K562 (cell line): ENCODE measurements around the gene CD74.

Experiments
- CBX2 ChIP-seq: fragments of 200-600 bp; sonication (generic); IDR thresholded peaks from one replicate; pipeline ENCODE4 v1.6.1; 2012; ENCODE audit warnings: mild to moderate bottlenecking, low read length, inconsistent platforms; ENCODE audit not compliant: insufficient read depth, poor library complexity, severe bottlenecking
- EP300 ChIP-seq: IDR thresholded peaks from 2 replicates; pipeline ENCODE4 v1.6.1; 2012; ENCODE audit warnings: low read length, improper control_type of control experiment
- EZH2 ChIP-seq: IDR thresholded peaks from 2 replicates; pipeline ENCODE4 v1.6.1; 2012; ENCODE audit warnings: low read depth, mild to moderate bottlenecking, inconsistent platforms, low read length, borderline replicate concordance
- MXI1 ChIP-seq: IDR thresholded peaks from 2 replicates; pipeline ENCODE4 v1.6.1; 2011; ENCODE audit warnings: low read depth, mild to moderate bottlenecking, improper control_type of control experiment, low read length
- POLR2AphosphoS5 ChIP-seq: IDR thresholded peaks from 2 replicates; pipeline ENCODE4 v1.6.1; 2011; ENCODE audit warnings: mild to moderate bottlenecking, low read depth, low read length, moderate library complexity; ENCODE audit not compliant: control insufficient read depth, insufficient read depth
- SRSF7 ChIP-seq: fragments of 200-400 bp; formaldehyde crosslinking; optimal IDR thresholded peaks from 2 replicates; pipeline ENCODE3; 2017; ENCODE audit warnings: mild to moderate bottlenecking, low read depth, low read length
- TAF1 ChIP-seq: IDR thresholded peaks from 2 replicates; pipeline ENCODE4 v1.6.1; 2011; ENCODE audit warnings: mild to moderate bottlenecking, low read length, moderate library complexity; ENCODE audit not compliant: insufficient read depth, control insufficient read depth, severe bottlenecking; ENCODE audit errors: extremely low read depth
- TF ChIP-seq, protein P1 (sequence below): sonication (generic); formaldehyde crosslinking; IDR thresholded peaks from 2 replicates; pipeline ENCODE4 v1.8.0; 2022; ENCODE audit warnings: mild to moderate bottlenecking, missing genetic modification reagents
- TF ChIP-seq, protein P2 (sequence below): sonication (generic); formaldehyde crosslinking; IDR thresholded peaks from 2 replicates; pipeline ENCODE4 v1.4.0; 2020; ENCODE audit warnings: mild to moderate bottlenecking, missing genetic modification reagents
- TF ChIP-seq, protein P3 (sequence below): fragments of 250-450 bp; sonication (Bioruptor Pico); IDR thresholded peaks from 2 replicates; pipeline ENCODE4 v1.4.0; 2020; ENCODE audit warnings: borderline replicate concordance

DNA sequence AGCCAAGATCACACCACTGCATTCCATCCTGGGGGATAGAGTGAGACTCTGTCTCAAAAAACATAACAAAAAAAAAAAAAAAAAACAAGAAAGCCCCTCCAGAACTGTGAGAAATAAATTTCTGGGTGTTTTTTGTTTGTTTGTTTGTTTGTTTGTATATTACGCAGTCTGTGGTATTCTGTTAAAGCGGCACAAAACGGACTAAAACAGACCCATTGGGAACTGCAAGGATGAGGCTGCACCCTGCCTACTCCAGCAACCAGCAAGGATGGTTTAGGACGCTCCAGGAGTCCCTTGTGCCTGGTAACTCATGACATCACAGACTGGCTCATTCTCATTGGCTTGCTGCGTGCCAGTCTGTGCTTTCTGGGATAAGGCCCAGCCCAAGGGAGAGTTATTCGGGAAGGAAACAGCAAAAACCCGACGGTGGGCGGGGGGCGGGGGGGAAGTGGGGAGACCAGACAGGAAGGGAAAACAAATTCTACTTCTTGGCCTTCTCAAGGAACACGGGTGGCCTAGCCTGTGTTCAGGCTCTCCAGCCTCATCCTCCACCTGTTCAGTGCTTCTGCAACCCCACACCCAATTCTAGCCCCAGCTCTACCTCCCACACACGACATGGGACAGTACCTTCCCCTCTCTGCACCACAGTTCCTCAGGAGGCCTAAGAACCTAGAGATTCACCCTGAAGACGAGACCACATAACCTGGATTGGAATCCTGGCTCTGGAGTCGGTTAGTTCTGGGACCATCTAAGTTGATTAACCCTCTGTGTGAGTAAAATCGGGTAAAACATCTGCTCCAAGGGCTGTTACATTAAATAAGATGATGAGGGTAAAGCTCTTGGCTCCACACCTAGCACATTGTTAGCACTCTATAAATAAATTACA, 2.8 kb downstream of the CD74 start:
- TF ChIP-seq EZH2 (no peak), POLR2AphosphoS5 (no peak), MXI1 (no peak), CBX2 (no peak), SRSF7 (no peak), TAF1 (no peak), EP300 (no peak)
- TF ChIP-seq, protein P1, sequence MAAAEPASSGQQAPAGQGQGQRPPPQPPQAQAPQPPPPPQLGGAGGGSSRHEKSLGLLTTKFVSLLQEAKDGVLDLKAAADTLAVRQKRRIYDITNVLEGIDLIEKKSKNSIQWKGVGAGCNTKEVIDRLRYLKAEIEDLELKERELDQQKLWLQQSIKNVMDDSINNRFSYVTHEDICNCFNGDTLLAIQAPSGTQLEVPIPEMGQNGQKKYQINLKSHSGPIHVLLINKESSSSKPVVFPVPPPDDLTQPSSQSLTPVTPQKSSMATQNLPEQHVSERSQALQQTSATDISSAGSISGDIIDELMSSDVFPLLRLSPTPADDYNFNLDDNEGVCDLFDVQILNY, result no peak
- TF ChIP-seq, protein P2, sequence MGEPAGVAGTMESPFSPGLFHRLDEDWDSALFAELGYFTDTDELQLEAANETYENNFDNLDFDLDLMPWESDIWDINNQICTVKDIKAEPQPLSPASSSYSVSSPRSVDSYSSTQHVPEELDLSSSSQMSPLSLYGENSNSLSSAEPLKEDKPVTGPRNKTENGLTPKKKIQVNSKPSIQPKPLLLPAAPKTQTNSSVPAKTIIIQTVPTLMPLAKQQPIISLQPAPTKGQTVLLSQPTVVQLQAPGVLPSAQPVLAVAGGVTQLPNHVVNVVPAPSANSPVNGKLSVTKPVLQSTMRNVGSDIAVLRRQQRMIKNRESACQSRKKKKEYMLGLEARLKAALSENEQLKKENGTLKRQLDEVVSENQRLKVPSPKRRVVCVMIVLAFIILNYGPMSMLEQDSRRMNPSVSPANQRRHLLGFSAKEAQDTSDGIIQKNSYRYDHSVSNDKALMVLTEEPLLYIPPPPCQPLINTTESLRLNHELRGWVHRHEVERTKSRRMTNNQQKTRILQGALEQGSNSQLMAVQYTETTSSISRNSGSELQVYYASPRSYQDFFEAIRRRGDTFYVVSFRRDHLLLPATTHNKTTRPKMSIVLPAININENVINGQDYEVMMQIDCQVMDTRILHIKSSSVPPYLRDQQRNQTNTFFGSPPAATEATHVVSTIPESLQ, result no peak
- TF ChIP-seq, protein P3, sequence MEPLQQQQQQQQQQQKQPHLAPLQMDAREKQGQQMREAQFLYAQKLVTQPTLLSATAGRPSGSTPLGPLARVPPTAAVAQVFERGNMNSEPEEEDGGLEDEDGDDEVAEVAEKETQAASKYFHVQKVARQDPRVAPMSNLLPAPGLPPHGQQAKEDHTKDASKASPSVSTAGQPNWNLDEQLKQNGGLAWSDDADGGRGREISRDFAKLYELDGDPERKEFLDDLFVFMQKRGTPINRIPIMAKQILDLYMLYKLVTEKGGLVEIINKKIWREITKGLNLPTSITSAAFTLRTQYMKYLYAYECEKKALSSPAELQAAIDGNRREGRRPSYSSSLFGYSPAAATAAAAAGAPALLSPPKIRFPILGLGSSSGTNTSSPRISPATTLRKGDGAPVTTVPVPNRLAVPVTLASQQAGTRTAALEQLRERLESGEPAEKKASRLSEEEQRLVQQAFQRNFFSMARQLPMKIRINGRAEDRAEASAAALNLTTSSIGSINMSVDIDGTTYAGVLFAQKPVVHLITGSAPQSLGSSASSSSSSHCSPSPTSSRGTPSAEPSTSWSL, result no peak
